ENCODE measurements around the gene PIF1.
"Not testable (repeated sequence)": the region's sequence is repeated elsewhere in the genome, so short reads cannot be mapped to it uniquely, and the experiment has no call there.

PIF1 gene

DNA sequence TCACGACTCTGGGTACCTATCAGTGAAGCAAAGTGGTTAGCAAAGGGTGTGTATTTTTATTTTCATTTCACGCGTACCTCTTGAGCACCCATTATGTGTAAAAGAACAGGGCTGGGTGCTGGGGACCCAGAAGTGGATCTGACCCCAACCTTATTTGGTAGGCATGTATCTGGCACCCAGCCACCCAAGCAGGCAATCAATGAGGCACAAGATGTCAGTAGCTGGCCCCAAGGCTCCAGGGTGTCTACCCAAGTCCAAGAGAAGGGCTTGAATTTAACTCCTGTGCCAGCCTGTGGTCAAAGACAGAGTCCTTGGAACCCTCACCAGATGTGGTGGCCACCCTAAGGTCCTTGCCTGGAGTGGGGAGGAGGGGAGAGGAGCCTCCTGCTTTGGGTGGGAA is 22.0 kb upstream of the PIF1 start:
- no peak for DNase-seq

- no peak for DNase-seq
Observed at GRCh38 chr15:64847016-64847415, 21.6 kb upstream of the PIF1 start.

GRCh38 chr15:64845831-64846595 is 20.6 kb upstream of the PIF1 start:
- DNase-seq, result no peak

DNA sequence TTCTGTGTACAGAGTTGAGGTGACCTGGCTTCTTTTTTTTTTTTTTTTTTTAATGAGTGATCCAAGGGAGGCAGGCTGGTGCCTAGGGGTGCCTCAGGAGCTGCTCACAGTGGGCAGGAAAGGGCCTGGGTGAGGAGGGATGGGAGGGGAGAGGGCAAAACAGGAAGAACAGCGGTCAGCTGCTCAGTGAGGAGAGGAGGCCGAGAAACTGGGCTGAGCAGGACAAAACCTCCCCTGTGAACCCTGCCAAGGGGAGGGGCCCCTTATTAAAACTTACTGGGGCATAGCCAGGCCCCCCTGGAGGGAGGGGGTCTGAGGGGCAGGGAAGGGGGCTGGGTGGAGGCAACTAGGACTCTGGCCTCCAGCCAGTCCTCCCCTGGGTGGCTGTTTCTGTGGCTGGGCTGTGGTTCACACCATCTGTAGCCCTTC is 19.8 kb upstream of the PIF1 start:
- peak; percentile 23 for DNase-seq

DNA sequence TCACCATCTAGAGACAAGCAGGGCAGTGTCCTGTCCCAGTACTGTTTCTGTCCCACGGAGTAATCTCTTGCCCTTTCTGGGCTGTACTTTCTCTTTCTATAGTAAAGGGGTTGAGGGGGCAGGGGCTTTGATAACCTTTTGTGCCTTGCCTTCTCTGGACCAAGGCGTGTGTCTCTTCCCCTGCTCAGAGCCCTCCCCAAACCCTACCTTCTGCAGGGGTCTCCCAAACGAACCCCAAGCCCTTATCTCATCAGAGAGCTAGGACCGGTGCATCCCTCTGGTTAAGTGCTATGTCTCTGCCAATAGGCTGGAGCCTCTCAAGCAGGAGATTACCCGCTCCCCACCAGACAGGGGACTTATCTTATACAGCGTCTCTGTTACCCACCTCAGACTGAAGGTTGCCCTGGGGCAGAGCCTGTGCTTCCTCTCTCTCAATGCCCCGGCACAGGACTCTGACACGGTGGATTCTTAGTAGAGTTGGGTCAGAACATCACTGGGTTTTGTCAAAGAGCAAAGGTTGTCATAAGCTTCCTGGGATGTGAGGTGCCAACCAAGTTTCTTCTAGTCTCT is 19.2 kb upstream of the PIF1 start:
- DNase-seq, result no peak

DNA sequence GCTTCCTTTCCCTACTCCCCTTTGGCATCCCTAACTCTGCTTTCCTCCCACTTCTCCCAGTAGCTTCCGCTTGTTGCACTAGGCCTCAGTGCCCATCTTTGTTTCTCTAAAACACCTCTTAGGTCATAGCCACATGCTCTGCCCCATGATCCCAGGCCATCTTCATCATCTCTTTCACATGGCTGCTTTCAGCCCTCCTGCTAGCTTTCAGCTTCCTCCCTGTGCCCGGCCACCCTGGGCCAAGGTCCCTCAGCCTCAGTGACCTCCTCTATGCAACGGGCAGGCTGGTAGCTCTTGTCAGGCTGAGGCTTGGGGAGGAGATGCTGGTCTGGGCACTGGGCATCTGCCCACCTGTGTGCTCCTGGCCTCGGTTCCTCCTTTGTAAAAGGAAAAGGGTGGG is 18.5 kb upstream of the PIF1 start:
- no peak for DNase-seq

- no peak for DNase-seq
Observed at GRCh38 chr15:64842986-64843561, 17.6 kb upstream of the PIF1 start.

DNA sequence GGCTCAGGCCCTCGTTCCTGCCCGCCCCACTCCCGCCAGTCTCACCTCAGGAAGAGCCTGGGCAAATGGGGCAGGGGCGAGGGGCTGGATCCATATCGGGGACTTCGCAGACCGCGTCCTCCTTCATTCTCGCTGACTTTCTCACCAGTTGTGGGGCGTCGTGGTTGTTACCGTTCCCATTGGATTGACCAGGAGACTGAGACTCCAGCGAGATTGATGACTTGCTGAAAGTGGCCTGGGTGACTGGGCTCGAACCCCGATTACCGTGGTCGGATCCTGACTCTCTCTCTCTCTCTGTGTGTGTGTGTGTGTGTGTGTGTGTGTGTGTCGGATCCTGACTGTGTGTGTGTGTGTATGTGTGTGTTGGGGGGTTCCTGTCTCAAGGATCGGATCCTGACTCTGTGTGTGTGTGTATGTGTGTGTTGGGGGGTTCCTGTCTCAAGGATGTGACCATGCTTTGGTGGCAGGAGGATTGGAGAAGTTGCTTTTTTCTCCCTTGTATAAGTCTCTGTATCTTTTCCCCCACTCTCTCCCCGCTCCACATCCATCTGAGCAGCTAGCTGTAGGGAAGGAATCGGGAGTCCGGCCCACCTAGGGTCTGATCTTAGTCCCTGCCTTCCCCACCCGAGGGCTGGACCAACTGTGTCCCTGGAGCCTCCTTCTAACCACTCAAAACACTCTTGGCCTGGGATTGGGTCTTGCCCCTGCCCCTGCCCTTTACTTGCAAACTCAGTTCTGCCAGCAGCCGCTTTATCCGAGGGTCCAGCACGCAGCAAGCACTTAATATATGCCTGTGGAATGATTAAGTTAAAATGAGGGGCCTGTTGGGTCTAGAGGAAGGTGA is 16.9 kb upstream of the PIF1 start:
- no peak for DNase-seq

- DNase-seq, result peak; percentile 18
Observed at GRCh38 chr15:64841344-64842095, 16.1 kb upstream of the PIF1 start, which contains the start of gene PLEKHO2. Gene PLEKHO2, plus strand, starts transcription at chr15:64841915. Its CDS starts 102 bp downstream, at chr15:64842017.

DNA sequence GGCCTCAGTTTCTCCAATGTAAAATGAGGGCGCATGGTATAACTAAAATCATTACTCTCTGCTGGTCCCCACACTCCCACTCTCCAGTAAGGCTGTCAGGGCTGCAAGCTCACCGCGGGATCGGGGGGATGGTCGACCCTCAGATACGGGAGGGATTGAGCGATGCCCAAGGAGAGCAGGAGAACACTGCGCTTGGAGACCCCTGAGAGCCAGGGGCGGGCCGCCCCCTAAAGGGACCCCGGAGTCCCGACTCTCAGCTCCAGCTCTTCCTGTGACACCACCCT is 15.6 kb upstream of the PIF1 start:
- no peak for DNase-seq

DNA sequence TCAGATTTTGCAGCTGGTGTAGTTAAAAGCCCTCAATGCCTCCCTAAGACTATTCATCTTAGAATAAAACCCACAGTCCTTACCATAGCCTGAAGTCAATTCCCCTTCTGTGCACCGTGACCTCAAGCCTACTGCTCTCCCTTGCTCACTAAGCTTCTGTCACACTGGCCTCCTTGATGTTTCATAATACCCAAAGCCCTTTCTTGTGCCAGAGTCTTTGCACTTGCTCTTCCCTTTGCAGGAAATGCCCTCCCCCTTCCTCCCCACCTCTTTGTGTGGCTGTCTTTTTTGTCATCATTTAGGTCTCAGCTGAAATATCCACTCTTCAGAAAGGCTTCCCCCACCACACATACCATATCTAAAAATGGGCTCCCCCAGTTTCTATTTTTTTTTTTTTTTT is 12.1 kb upstream of the PIF1 start:
- no peak for DNase-seq

- DNase-seq, result no peak
Observed at GRCh38 chr15:64836023-64836536, 10.6 kb upstream of the PIF1 start.

GRCh38 chr15:64833690-64834089 is 8.2 kb upstream of the PIF1 start:
- no peak for DNase-seq

- no peak for DNase-seq
Observed at GRCh38 chr15:64828985-64829384, 3.5 kb upstream of the PIF1 start.

DNA sequence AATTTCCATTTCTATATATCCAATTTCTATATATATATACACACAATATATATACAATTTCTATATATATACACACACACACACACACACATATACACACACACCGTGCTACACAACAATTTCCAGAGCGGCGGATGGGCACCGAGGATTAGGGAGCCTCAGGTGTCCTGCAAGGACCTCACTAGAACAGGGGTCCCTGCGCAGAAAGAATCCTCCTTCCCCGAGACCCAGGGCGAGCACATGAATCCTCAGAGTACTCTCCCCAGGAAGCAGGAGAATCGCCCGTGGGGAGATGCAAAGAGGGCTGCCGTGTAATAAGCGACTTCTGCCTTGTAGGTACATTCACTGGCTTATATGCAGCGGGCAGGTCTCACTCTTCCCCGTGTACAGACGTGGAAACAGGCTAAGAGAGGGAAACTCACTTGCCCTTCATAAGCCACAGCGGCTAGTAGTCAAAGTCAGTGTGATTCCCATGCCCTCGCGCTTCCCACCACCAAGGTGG is 467 bp downstream of the PIF1 start:
- DNase-seq, result no peak

DNA sequence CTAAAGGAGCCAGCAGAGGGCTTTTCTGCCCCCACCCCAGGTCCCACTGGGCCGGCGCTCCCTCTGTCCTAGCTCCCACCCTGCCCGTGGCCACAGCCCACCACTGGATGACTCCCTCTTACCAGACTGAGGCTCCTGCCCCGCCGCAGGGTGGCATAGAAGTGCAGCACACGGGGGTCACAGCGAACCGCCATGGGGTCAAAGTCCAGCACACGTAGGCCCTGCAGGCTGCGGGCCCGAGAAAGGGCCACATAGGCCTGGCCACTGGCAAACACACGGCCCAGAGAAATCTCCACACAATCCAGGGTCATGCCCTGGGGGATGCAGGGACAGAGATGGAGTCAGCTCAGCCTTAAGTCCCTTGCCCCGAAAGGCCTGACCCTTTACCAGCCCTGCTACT is 9.0 kb downstream of the PIF1 start:
- DNase-seq, result no peak

DNA sequence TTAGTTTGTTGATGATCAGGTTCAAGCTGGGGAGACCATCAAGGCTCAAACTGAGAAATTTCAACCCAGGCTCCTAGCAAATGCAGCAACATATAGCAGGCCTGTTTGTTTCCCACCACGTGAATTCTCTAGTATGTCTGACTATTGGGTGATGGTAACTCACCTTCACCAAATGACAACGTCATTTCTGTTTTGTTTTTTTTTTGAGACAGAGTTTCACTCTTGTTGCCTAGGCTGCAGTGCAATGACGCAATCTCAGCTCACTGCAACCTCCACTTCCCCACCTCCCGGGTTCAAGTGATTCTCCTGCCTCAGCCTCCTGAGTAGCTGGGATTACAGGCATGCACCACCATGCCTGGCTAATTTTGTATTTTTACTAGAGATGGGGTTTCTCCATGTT is 10.5 kb downstream of the PIF1 start:
- DNase-seq, result not testable (repeated sequence)

DNA sequence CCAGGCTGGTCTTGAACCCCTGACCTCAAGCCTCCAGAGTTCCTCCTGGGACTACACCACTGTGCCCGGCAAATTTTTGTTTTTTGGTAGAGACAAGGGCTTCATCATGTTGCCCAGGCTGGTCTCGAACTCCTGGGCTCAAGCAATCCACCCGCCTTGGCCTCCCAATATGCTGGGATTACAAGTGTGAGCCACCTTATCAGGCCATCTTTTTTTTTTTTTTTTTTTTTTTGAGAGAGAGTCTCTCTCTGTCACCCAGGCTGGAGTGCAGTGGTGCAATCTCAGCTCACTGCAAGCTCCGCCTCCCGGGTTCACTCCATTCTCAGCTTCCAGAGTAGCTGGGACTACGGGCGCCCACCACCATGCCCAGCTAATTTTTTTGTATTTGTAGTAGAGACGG is 11.2 kb downstream of the PIF1 start:
- not testable (repeated sequence) for DNase-seq

GRCh38 chr15:64813075-64813474 is 12.4 kb downstream of the PIF1 start:
- no peak for DNase-seq

DNA sequence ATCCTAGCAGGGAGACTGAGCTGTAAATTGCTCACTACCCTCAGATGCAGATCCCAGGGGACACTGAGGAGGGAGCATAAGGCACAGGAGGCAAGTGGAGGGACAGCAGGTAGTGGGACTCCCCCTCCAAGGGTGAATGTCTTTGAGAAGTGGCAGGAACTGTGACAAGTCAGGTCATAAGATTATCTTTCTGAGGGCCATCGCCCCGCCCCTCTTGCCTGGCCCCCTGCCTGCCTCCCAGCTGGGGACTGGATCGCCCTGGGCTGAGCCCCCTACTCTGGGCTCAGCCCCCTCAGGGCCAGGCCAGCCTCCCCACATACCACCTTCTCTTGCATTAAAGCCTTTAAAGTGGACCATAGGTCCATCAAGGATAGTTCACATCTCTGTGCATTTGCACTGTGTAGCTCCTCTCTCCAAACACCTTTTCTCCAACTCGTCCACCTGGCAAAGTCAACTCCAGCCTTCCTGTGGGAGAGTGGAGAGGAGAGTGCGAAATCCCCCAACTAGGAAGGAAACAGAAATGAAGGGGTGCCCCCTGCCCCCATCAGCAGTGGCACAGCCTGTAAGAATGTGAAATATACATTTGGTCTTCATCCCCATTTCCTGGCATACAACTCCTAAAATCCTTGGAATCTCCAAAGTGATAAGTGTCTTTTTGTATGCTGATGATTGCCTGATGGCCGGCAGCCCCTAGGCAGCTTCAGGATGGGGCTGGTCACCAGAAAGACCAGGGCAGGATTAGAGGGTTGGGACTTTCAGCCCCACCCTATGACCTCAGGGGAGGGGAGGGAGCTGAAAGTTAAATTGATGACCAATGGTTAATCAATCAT is 14.7 kb downstream of the PIF1 start:
- DNase-seq, result no peak

Data from cortex of kidney (tissue), 1 donor.